GM19035 (cell line): Measurements from ENCODE around the gene NEURL1.
"Not testable (repeated sequence)": the region's sequence is repeated elsewhere in the genome, so short reads cannot be mapped to it uniquely, and the experiment has no call there.

Experiments
- ATAC-seq: cut with Tn5 transposase; IDR thresholded peaks from one replicate; pipeline ENCODE4 v1.9.1; 2021; ENCODE audit not compliant: unreplicated experiment

The NEURL1 gene

GRCh38 chr10:103459615-103460014 lies 33.9 kb upstream of the NEURL1 start:
- ATAC-seq, result no peak

GRCh38 chr10:103463499-103463898 lies 30.0 kb upstream of the NEURL1 start:
- ATAC-seq, result no peak

GRCh38 chr10:103465411-103466179 lies 27.9 kb upstream of the NEURL1 start:
- no peak for ATAC-seq

- no peak for ATAC-seq
These were observed 26.8 kb upstream of the NEURL1 start for GRCh38 chr10:103466734-103467133.

GRCh38 chr10:103467406-103467805 lies 26.1 kb upstream of the NEURL1 start:
- ATAC-seq, result no peak

GRCh38 chr10:103469201-103469600 lies 24.3 kb upstream of the NEURL1 start:
- no peak for ATAC-seq

GRCh38 chr10:103470761-103471653 lies 22.5 kb upstream of the NEURL1 start:
- ATAC-seq, result peak; percentile 73

GRCh38 chr10:103472005-103472404 lies 21.5 kb upstream of the NEURL1 start:
- no peak for ATAC-seq

GRCh38 chr10:103473261-103473671 lies 20.2 kb upstream of the NEURL1 start:
- no peak for ATAC-seq

GRCh38 chr10:103474077-103474476 lies 19.4 kb upstream of the NEURL1 start:
- ATAC-seq, result no peak

GRCh38 chr10:103475437-103475836 lies 18.1 kb upstream of the NEURL1 start:
- no peak for ATAC-seq

- ATAC-seq, result no peak
These were observed 17.3 kb upstream of the NEURL1 start for GRCh38 chr10:103476046-103476768.

- no peak for ATAC-seq
These were observed 14.8 kb upstream of the NEURL1 start for GRCh38 chr10:103478671-103479070.

- no peak for ATAC-seq
These were observed 14.4 kb upstream of the NEURL1 start, which contains the start of gene CALHM3 for GRCh38 chr10:103479135-103479534. Gene CALHM3 (minus strand): TSS chr10:103479240. CDS start chr10:103479032, 208 bp downstream.

- no peak for ATAC-seq
These were observed 13.0 kb upstream of the NEURL1 start for GRCh38 chr10:103480521-103480920.

- ATAC-seq, result no peak
These were observed 11.5 kb upstream of the NEURL1 start for GRCh38 chr10:103481974-103482531.

GRCh38 chr10:103486635-103487409 lies 6.7 kb upstream of the NEURL1 start:
- ATAC-seq, result not testable (repeated sequence)

GRCh38 chr10:103487410-103487708 lies 6.1 kb upstream of the NEURL1 start:
- ATAC-seq, result no peak

- ATAC-seq, result no peak
These were observed 2.6 kb upstream of the NEURL1 start for GRCh38 chr10:103490986-103491314.

- no peak for ATAC-seq
These were observed 1.7 kb upstream of the NEURL1 start for GRCh38 chr10:103491729-103492364.
